GM12892 (cell line): ENCODE measurements around the gene SCAMP3.

Experiments
- POLR2A ChIP-seq: IDR thresholded peaks from 2 replicates; pipeline ENCODE4 v1.6.1; 2011; ENCODE audit warnings: low read depth, low read length, control low read depth
- POLR2AphosphoS5 ChIP-seq: IDR thresholded peaks from 2 replicates; pipeline ENCODE4 v1.6.1; 2011; ENCODE audit warnings: low read depth, low read length, control low read depth
- TAF1 ChIP-seq: IDR thresholded peaks from 2 replicates; pipeline ENCODE4 v1.6.1; 2011; ENCODE audit warnings: low read depth, mild to moderate bottlenecking, control low read depth, low read length, borderline replicate concordance

GRCh38 chr1:155294520-155295182 lies 32.5 kb upstream of the SCAMP3 start:
- TF ChIP-seq TAF1 (no peak), POLR2A (no peak), POLR2AphosphoS5 (no peak)
